ENCODE results near the gene KIF15.

DNA sequence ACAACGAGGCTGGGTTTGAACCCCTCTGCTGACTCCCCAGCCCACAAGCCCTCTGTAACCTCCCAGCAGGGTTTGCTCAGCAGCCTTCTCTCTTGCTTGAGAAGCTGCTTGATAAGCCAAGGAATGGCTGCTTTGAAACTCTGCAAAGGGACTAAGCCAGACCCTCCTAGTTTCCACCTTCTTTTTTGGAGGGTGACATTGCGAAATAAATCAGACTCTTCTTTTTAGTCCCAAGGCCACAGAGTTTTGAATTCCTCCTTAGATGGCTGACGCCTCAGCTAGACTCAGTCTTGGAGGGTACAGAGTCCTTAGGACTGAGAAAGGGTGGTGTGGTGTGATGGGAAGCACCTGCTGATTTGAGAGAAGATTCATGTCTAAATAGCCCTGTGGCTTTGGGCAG is 114.0 kb downstream of the KIF15 start:
- TF ChIP-seq POLR2AphosphoS5 (IDR thresholded peaks at IDR 0.05), result no peak
- TF ChIP-seq, protein P1, sequence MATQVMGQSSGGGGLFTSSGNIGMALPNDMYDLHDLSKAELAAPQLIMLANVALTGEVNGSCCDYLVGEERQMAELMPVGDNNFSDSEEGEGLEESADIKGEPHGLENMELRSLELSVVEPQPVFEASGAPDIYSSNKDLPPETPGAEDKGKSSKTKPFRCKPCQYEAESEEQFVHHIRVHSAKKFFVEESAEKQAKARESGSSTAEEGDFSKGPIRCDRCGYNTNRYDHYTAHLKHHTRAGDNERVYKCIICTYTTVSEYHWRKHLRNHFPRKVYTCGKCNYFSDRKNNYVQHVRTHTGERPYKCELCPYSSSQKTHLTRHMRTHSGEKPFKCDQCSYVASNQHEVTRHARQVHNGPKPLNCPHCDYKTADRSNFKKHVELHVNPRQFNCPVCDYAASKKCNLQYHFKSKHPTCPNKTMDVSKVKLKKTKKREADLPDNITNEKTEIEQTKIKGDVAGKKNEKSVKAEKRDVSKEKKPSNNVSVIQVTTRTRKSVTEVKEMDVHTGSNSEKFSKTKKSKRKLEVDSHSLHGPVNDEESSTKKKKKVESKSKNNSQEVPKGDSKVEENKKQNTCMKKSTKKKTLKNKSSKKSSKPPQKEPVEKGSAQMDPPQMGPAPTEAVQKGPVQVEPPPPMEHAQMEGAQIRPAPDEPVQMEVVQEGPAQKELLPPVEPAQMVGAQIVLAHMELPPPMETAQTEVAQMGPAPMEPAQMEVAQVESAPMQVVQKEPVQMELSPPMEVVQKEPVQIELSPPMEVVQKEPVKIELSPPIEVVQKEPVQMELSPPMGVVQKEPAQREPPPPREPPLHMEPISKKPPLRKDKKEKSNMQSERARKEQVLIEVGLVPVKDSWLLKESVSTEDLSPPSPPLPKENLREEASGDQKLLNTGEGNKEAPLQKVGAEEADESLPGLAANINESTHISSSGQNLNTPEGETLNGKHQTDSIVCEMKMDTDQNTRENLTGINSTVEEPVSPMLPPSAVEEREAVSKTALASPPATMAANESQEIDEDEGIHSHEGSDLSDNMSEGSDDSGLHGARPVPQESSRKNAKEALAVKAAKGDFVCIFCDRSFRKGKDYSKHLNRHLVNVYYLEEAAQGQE (IDR thresholded peaks at IDR 0.05; ENCODE audit: borderline replicate concordance), result no peak
- no peak for TF ChIP-seq CTCF (IDR thresholded peaks at IDR 0.05; ENCODE audit: poor library complexity, severe bottlenecking)
- no peak for TF ChIP-seq EZH2 (IDR thresholded peaks at IDR 0.05; ENCODE audit: borderline replicate concordance, insufficient read depth, low read length, poor library complexity, severe bottlenecking)
- no peak for TF ChIP-seq EP300 (conservative IDR thresholded peaks at IDR 0.05; ENCODE audit: poor library complexity, severe bottlenecking)
- no peak for TF ChIP-seq RAD21 (conservative IDR thresholded peaks at IDR 0.05)
- TF ChIP-seq MXI1 (conservative IDR thresholded peaks at IDR 0.05; ENCODE audit: poor library complexity, severe bottlenecking), result no peak
- TF ChIP-seq SMC3 (conservative IDR thresholded peaks at IDR 0.05; ENCODE audit: poor library complexity), result no peak

Measured in neural cell (in vitro differentiated cells).